H1 (cell line): ENCODE measurements around the gene GPS1. TPM values are rescaled to one million over a fixed set of nuclear protein-coding genes. Genes with fewer than 3 reads are reported as not detected.

ENCODE experiments used
- CHD7 ChIP-seq: fragments of 300-600 bp; sonication (generic); IDR thresholded peaks from 2 replicates; pipeline ENCODE4 v1.7.1; 2012; ENCODE audit warnings: low read length, moderate library complexity, mild to moderate bottlenecking, inconsistent platforms; ENCODE audit not compliant: insufficient replicate concordance
- CTBP2 ChIP-seq: IDR thresholded peaks from 2 replicates; pipeline ENCODE4 v1.7.0; 2011; ENCODE audit warnings: borderline replicate concordance, mild to moderate bottlenecking, moderate library complexity, mixed read lengths, low read length; ENCODE audit not compliant: insufficient read depth, insufficient read length
- EGR1 ChIP-seq: IDR thresholded peaks from 2 replicates; pipeline ENCODE4 v1.6.1; 2011; ENCODE audit warnings: low read depth, low read length, borderline replicate concordance
- POLR2AphosphoS5 ChIP-seq: IDR thresholded peaks from 2 replicates; pipeline ENCODE4 v1.6.1; 2011; ENCODE audit warnings: low read depth, low read length
- TAF7 ChIP-seq: optimal IDR thresholded peaks from 2 replicates; pipeline ENCODE3; 2011; ENCODE audit warnings: low read depth, mild to moderate bottlenecking, inconsistent platforms, low read length, moderate library complexity, borderline replicate concordance
- polyA plus RNA-seq, 7 experiments: library from polyadenylated mRNA; depleted of rRNA in 3 of 7; stranded (reverse) in 5 of 7; unstranded in 2 of 7; fragments of >200 nt in 5 of 7; fragments of 200-250 nt in 2 of 7; gene quantifications; 1 replicate in 5 of 7; 2 replicates in 1 of 7; 4 replicates in 1 of 7; pipeline versions ENCODE4 v1.2.1 to v1.2.3, GENCODE V29; 2011 to 2013; ENCODE audit warnings: missing spikeins in 2 of 7, mixed read lengths in 2 of 7
- total RNA-seq: library from RNA; stranded (reverse); fragmentation: NEBNext Ultra II Directional; extraction: Animal tissue kit (Norgen Biotek cat#: 25700); gene quantifications from 2 replicates; pipeline ENCODE4 v1.2.1, GENCODE V29; 2021
- TF ChIP-seq, protein P1 (sequence below), 3 experiments: IDR thresholded peaks; 1 replicate in 2 of 3; 2 replicates in 1 of 3; pipeline versions ENCODE4 v1.5.1 to v1.6.1; 2011; ENCODE audit warnings: low read length in 3 of 3, mild to moderate bottlenecking in 3 of 3, inconsistent platforms in 2 of 3, low read depth in 1 of 3, moderate library complexity in 1 of 3; ENCODE audit not compliant: insufficient read depth in 1 of 3; ENCODE audit errors: control extremely low read depth in 1 of 3

Gene GPS1
- total and polyA plus RNA-seq, 2 of the 8 experiments (the other 6 are each of a cell fraction or from before 2014, with no cell fraction given), result 153 to 277 TPM

DNA sequence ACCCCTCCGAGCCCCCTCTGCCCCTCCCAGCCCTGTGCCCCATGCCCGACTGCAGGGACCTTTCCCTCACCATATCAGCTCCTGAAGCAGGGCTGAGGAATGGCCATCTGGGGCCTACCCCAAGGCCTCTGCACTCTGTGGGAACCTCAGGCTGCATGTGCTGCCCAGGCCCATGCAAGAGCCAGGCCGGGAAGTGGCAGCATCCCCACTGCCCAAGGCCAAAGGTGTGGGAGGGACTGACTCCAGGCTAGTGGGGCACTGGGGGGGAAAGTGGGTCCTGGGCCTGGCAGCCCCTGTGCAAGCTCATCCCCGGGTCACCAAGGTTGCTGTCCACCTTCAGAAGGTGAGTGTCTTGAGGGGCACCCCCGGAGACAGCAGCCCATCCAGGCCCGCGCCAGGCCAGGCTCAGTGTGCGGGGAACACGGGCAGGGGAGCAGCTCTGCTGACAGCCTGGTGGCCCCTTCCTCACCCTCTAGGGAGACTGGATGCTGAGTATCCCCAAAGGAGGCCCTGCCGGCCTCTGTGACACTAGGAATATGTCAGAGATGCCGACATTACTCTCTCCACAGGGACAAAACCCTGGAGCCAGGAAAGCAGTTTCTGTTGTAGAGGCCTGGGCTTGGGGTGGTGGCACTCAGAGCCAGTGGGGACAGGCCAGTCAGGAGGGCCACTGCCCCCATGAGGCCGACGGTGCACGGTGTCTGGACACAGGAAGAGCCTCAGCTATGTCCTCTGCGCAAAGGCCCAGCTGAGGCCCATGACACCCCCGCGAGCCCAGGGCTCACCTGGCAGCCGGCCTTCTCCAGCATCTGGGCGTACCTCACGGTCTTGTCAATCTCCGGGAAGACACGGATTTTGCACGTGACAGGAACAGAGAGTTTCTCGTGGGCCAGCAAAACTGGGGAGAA is 10.6 kb downstream of the GPS1 start (continued):
- TF ChIP-seq CHD7, result no peak
- TF ChIP-seq POLR2AphosphoS5, result no peak
- no peak for TF ChIP-seq EGR1
- TF ChIP-seq, protein P1, sequence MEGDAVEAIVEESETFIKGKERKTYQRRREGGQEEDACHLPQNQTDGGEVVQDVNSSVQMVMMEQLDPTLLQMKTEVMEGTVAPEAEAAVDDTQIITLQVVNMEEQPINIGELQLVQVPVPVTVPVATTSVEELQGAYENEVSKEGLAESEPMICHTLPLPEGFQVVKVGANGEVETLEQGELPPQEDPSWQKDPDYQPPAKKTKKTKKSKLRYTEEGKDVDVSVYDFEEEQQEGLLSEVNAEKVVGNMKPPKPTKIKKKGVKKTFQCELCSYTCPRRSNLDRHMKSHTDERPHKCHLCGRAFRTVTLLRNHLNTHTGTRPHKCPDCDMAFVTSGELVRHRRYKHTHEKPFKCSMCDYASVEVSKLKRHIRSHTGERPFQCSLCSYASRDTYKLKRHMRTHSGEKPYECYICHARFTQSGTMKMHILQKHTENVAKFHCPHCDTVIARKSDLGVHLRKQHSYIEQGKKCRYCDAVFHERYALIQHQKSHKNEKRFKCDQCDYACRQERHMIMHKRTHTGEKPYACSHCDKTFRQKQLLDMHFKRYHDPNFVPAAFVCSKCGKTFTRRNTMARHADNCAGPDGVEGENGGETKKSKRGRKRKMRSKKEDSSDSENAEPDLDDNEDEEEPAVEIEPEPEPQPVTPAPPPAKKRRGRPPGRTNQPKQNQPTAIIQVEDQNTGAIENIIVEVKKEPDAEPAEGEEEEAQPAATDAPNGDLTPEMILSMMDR (IDR thresholded peaks at IDR 0.05; ENCODE audit: control extremely low read depth in 1 of 3, insufficient read depth in 1 of 3, low read depth in 1 of 3, low read length in 3 of 3), result peak in 1 of 3 experiments; percentile 22; a peak in 1 of 4 replicates
- TF ChIP-seq TAF7, result no peak
- no peak for TF ChIP-seq CTBP2
